Measurements from ENCODE around the gene THAP7. TPM values are rescaled to one million over a fixed set of nuclear protein-coding genes. Genes with fewer than 3 reads are reported as not detected.

THAP7 gene
- total and polyA plus RNA-seq, 2 of the 13 experiments (the other 11 are each of a cell fraction or from before 2014, with no cell fraction given), result 13.0 to 25.5 TPM

DNA sequence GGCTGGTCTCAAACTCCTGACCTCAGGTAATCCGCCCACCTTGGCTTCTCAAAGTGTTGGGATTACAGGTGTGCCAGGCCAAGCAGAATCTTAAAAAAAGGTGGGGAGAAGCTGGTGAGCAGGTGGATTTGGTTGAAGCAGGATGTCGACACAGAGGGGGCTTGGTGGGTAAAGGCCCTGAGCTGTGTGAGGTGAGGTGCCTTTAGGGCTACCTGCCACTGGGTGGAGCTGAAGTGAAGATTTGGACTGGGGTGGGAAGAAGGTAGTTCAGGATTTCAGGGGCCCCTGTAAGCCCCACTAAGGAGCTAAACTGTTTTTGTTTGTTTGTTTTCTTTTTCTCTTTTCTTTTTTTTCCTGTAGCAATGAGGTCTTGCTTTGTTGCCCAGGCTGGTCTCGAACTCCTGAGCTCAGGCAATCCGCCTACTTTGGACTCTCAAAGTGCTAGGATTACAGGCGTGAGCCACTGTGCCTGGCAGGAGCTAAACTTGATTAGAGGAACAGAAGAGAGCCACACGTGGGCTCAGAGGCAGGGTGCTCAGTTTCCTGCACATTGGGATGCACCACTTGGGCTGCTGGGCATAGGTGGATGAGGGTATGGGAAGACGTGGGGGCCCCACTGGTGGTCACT lies 19.0 kb upstream of the THAP7 start:
- Histone ChIP-seq H3K4me1 (ENCODE audit: insufficient read depth, low read length) (peaks cover 29% of the 10 kb centered on the region), H3K79me2 (ENCODE audit: insufficient read depth, low read length) (no peaks in the 10 kb centered on the region), H3K9ac (ENCODE audit: insufficient read depth, low read depth, low read length) (no peak overlapping the region), H4K20me1 (ENCODE audit: insufficient read depth, low read length) (no peaks in the 10 kb centered on the region), H3K4me2 (ENCODE audit: low read depth, low read length) (no peak overlapping the region), H3K4me3 (replicated peaks in 1 of 3; ENCODE audit: insufficient read depth in 1 of 3, low read depth in 2 of 3, low read length in 3 of 3) (no peak overlapping the region), H3K9me3 (ENCODE audit: low read length) (no peaks in the 10 kb centered on the region), H3K27ac (ENCODE audit: extremely low read length, insufficient read depth, low read length) (no peak overlapping the region), H2AFZ (ENCODE audit: low read length) (no peak overlapping the region), H3K27me3 (ENCODE audit: control insufficient read depth in 1 of 2, insufficient read depth in 2 of 2, low read length in 2 of 2) (peaks cover 4 to 30% of the 10 kb centered on the region in 2 experiments; a peak in 4 of 5 replicates), H3K36me3 (replicated peaks in 1 of 2; ENCODE audit: control insufficient read depth in 1 of 2, insufficient read depth in 2 of 2, low read length in 2 of 2) (no peaks in the 10 kb centered on the region)
- in situ Hi-C loops (cut with HindIII; ENCODE audit: extremely low pct_ligation_motif_present, low pct_unique_long_range_greater_than_20kb) (no loop called here), intact Hi-C loops (cut with micrococcal nuclease; ENCODE audit: unreplicated experiment) (no loop called here)
- CTCF ChIA-PET (ENCODE audit: low intra/inter-chr PET ratio, low total read pairs), result no interaction called here
- no peak for TF ChIP-seq GATAD2A (CRISPR knock-in tag; IDR thresholded peaks at IDR 0.05)
- TF ChIP-seq STAG1 (CRISPR knock-in tag; IDR thresholded peaks at IDR 0.05), result peak; percentile 22; the same call in 1 of the 2 replicates
- TF ChIP-seq ZFX (CRISPR knock-in tag; IDR thresholded peaks at IDR 0.05; ENCODE audit: low read depth), result 0 out of 2 replicates have a peak, but pooled peaks have one; percentile 5
- TF ChIP-seq FOXA3 (CRISPR knock-in tag; IDR thresholded peaks at IDR 0.05), result no peak
- no peak for TF ChIP-seq ZNF891 (CRISPR knock-in tag; IDR thresholded peaks at IDR 0.05)
- TF ChIP-seq, protein P1, sequence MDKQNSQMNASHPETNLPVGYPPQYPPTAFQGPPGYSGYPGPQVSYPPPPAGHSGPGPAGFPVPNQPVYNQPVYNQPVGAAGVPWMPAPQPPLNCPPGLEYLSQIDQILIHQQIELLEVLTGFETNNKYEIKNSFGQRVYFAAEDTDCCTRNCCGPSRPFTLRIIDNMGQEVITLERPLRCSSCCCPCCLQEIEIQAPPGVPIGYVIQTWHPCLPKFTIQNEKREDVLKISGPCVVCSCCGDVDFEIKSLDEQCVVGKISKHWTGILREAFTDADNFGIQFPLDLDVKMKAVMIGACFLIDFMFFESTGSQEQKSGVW (CRISPR knock-in tag; IDR thresholded peaks at IDR 0.05; ENCODE audit: borderline replicate concordance), result no peak
- no peak for TF ChIP-seq POLR2AphosphoS5 (IDR thresholded peaks at IDR 0.05; ENCODE audit: low read depth, low read length)
- TF ChIP-seq, protein P2, sequence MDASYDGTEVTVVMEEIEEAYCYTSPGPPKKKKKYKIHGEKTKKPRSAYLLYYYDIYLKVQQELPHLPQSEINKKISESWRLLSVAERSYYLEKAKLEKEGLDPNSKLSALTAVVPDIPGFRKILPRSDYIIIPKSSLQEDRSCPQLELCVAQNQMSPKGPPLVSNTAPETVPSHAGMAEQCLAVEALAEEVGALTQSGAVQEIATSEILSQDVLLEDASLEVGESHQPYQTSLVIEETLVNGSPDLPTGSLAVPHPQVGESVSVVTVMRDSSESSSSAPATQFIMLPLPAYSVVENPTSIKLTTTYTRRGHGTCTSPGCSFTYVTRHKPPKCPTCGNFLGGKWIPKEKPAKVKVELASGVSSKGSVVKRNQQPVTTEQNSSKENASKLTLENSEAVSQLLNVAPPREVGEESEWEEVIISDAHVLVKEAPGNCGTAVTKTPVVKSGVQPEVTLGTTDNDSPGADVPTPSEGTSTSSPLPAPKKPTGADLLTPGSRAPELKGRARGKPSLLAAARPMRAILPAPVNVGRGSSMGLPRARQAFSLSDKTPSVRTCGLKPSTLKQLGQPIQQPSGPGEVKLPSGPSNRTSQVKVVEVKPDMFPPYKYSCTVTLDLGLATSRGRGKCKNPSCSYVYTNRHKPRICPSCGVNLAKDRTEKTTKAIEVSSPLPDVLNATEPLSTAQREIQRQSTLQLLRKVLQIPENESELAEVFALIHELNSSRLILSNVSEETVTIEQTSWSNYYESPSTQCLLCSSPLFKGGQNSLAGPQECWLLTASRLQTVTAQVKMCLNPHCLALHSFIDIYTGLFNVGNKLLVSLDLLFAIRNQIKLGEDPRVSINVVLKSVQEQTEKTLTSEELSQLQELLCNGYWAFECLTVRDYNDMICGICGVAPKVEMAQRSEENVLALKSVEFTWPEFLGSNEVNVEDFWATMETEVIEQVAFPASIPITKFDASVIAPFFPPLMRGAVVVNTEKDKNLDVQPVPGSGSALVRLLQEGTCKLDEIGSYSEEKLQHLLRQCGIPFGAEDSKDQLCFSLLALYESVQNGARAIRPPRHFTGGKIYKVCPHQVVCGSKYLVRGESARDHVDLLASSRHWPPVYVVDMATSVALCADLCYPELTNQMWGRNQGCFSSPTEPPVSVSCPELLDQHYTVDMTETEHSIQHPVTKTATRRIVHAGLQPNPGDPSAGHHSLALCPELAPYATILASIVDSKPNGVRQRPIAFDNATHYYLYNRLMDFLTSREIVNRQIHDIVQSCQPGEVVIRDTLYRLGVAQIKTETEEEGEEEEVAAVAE (CRISPR knock-in tag; IDR thresholded peaks at IDR 0.05; ENCODE audit: borderline replicate concordance), result no peak
- TF ChIP-seq REXO4 (CRISPR knock-in tag; IDR thresholded peaks at IDR 0.05; ENCODE audit: borderline replicate concordance), result no peak
- TF ChIP-seq, protein P3, sequence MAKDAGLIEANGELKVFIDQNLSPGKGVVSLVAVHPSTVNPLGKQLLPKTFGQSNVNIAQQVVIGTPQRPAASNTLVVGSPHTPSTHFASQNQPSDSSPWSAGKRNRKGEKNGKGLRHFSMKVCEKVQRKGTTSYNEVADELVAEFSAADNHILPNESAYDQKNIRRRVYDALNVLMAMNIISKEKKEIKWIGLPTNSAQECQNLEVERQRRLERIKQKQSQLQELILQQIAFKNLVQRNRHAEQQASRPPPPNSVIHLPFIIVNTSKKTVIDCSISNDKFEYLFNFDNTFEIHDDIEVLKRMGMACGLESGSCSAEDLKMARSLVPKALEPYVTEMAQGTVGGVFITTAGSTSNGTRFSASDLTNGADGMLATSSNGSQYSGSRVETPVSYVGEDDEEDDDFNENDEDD (CRISPR knock-in tag; IDR thresholded peaks at IDR 0.05; ENCODE audit: borderline replicate concordance), result no peak
- TF ChIP-seq, protein P4, sequence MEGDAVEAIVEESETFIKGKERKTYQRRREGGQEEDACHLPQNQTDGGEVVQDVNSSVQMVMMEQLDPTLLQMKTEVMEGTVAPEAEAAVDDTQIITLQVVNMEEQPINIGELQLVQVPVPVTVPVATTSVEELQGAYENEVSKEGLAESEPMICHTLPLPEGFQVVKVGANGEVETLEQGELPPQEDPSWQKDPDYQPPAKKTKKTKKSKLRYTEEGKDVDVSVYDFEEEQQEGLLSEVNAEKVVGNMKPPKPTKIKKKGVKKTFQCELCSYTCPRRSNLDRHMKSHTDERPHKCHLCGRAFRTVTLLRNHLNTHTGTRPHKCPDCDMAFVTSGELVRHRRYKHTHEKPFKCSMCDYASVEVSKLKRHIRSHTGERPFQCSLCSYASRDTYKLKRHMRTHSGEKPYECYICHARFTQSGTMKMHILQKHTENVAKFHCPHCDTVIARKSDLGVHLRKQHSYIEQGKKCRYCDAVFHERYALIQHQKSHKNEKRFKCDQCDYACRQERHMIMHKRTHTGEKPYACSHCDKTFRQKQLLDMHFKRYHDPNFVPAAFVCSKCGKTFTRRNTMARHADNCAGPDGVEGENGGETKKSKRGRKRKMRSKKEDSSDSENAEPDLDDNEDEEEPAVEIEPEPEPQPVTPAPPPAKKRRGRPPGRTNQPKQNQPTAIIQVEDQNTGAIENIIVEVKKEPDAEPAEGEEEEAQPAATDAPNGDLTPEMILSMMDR (CRISPR knock-in tag; IDR thresholded peaks at IDR 0.05), result peak; percentile 43
- POLR2A ChIA-PET, result no interaction called here
- FAIRE-seq (no peak), ATAC-seq (peak; percentile 33; the same call in 2 of the 3 replicates), DNase-seq (ENCODE audit: low spot score) (no peak)
- 26% methylated on average over 7 of the region's 7 CpGs for WGBS (ENCODE audit: low lambda C conversion rate)
- BruUV-seq (replicated peaks), result no TSS peak
